Esophagus squamous epithelium (tissue), 5 donors: ENCODE results near the gene PEF1. TPM values are rescaled to one million over a fixed set of nuclear protein-coding genes. Genes with fewer than 3 reads are reported as not detected.

ENCODE experiments used
- DNase-seq: peaks from one replicate; lab custom pipeline; 2025; lab: John Stamatoyannopoulos, UW
- H3K27ac ChIP-seq, 4 donors: fragments of 200-600 bp; sonication (generic); one replicate each; pipeline ENCODE4 v1.5.1; 2016 to 2019; ENCODE audit warnings: mild to moderate bottlenecking in 1 of 4
- H3K27me3 ChIP-seq, 4 donors: fragments of 200-600 bp; sonication (generic); 1 replicate in 3 of 4; 2 replicates in 1 of 4; pipeline versions ENCODE4 v1.5.1 to v1.6.0; 2017 to 2021; ENCODE audit warnings: antibody characterized with exemption in 1 of 4
- H3K36me3 ChIP-seq, 3 donors: fragments of 200-600 bp; sonication (generic); one replicate each; pipeline ENCODE4 v1.5.1; 2016 to 2019
- H3K4me1 ChIP-seq, 3 donors: fragments of 200-600 bp; sonication (generic); one replicate each; pipeline ENCODE4 v1.5.1; 2017 to 2019
- H3K4me3 ChIP-seq, 4 donors: fragments of 200-600 bp; sonication (generic); 1 replicate in 3 of 4; 2 replicates in 1 of 4; pipeline ENCODE4 v1.5.1; 2016 to 2019; ENCODE audit warnings: mild to moderate bottlenecking in 2 of 4, moderate library complexity in 1 of 4
- H3K9me3 ChIP-seq, 3 donors: fragments of 200-600 bp; sonication (generic); one replicate each; pipeline ENCODE4 v1.5.1; 2016 to 2019
- POLR2A ChIP-seq, 4 donors: fragments of 450-650 bp; IDR thresholded peaks; one replicate each; pipeline ENCODE4 v1.6.1; 2017; ENCODE audit warnings: antibody characterized with exemption in 4 of 4, mild to moderate bottlenecking in 4 of 4, moderate library complexity in 3 of 4
- WGBS, 2 donors: methylation state at CpG; one replicate each; pipeline ENCODE4 v1.1.5; 2018; 5-methylcytosine and 5-hydroxymethylcytosine counted together
- intact Hi-C: fragments of 100-400 bp; cut with DNase I; formaldehyde crosslinking; loops from one replicate; pipeline ENCODE4 v1.15.0; 2022
- total RNA-seq, 4 donors: library from RNA; depleted of rRNA; stranded (reverse); fragments of >200 nt; gene quantifications; one replicate each; pipeline ENCODE4 v1.1.0, GENCODE V29; 2016
- TF ChIP-seq, protein P1 (sequence below), 6 experiments: fragments of 450-650 bp in 4 of 6; fragments of 200-600 bp in 2 of 6; sonication (generic) in 2 of 6; IDR thresholded peaks; one replicate each; pipeline ENCODE4 v1.5.1; 2016 to 2019; ENCODE audit warnings: antibody characterized with exemption in 6 of 6, mild to moderate bottlenecking in 4 of 6, moderate library complexity in 4 of 6
- donor health status: DM: yes; HTN: yes; CAD: no.

PEF1 gene
- total RNA-seq, 4 donors from 2014 or later: 59.1 to 69.8 (median 63.6) TPM

DNA sequence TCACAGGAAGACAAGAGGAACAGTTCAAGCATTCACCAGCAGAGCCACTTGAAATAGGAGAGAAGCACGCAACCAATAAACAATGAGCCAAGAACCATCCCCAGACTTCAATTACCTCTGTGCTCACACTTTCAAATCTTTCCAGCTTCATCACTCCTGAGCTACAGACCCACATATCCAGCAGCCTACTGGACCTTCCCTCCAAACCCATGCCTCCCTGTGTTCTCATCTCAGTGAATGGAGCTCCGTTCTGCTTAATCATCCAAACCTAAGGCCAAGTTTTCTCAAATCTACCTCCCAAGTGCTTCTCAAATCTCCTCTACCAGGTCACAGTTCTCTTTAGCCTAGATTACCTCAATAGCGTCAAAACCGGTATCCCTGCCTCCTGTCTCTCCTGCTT is 3.7 kb downstream of the PEF1 start:
- Histone ChIP-seq H3K4me1 (peaks cover 24 to 89% (median 46%) of the 10 kb centered on the region in 3 donors), H3K36me3 (no peaks in the 10 kb centered on the region)

DNA sequence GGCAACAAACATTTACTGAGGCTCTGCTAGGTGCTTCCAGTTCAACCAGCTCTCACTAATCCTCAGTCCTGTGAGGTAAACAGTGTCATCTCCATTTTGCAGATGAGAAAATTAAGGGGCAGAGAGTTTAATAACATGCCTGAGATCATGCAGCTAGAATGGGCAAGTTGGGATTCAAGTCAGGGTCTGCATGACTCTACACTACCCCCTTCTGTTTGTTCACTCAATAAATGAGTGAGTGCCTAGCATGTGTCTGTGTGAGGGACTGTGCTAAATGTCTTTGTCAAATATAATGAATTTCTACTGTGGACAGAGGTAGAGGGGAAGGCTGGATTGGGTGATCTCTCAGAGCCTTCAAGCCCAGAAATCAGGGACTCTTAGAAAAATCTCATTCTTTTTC is 4.5 kb downstream of the PEF1 start:
- TF ChIP-seq, protein P1, sequence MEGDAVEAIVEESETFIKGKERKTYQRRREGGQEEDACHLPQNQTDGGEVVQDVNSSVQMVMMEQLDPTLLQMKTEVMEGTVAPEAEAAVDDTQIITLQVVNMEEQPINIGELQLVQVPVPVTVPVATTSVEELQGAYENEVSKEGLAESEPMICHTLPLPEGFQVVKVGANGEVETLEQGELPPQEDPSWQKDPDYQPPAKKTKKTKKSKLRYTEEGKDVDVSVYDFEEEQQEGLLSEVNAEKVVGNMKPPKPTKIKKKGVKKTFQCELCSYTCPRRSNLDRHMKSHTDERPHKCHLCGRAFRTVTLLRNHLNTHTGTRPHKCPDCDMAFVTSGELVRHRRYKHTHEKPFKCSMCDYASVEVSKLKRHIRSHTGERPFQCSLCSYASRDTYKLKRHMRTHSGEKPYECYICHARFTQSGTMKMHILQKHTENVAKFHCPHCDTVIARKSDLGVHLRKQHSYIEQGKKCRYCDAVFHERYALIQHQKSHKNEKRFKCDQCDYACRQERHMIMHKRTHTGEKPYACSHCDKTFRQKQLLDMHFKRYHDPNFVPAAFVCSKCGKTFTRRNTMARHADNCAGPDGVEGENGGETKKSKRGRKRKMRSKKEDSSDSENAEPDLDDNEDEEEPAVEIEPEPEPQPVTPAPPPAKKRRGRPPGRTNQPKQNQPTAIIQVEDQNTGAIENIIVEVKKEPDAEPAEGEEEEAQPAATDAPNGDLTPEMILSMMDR (IDR thresholded peaks at IDR 0.05): no peak
- TF ChIP-seq POLR2A (IDR thresholded peaks at IDR 0.05): no peak
- H3K4me1 ChIP-seq: peaks cover 24 to 88% (median 41%) of the 10 kb centered on the region in 3 donors
- peak overlapping the region in 1 of 4 donors; percentile 77 for H3K27ac ChIP-seq
- DNase-seq: no peak
- H3K9me3 ChIP-seq: no peaks in the 10 kb centered on the region
- H3K4me3 ChIP-seq: no peak overlapping the region
- peaks cover 0 to 5% (median 0%) of the 10 kb centered on the region in 3 donors for H3K36me3 ChIP-seq
- intact Hi-C loops: no loop called here
- H3K27me3 ChIP-seq: no peaks in the 10 kb centered on the region

More for the DNA sequence above, 3.7 kb downstream of the PEF1 start:
- no peak for DNase-seq
- TF ChIP-seq, protein P1 (IDR thresholded peaks at IDR 0.05): no peak
- TF ChIP-seq POLR2A (IDR thresholded peaks at IDR 0.05): no peak
- Histone ChIP-seq H3K27me3 (no peaks in the 10 kb centered on the region), H3K9me3 (no peaks in the 10 kb centered on the region), H3K27ac (peak overlapping the region in 1 of 4 donors; percentile 2), H3K4me3 (no peak overlapping the region)
- intact Hi-C loops: no loop called here
- WGBS, 2 donors: 95% methylated on average over 4 of the region's 4 CpGs

DNA sequence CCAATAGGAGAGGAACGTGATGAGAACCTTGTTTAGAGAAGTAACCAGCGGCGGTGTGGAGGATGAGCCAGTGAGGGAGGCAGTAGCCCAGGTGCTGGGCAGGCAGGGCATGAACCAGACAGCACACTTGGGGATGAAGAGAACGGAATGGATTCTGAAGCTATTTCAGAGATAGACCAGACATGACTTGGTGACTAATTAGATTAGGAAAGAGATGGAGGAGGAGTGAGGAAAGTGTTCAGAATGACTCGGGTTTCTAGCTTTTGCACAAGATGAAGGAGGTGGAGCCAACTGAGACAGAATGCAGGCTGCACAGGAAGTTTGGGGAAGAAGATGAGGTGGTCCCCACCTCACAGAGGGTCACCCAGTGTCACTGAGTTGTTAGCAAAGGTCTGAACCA is 5.1 kb downstream of the PEF1 start:
- H3K27me3 ChIP-seq: no peaks in the 10 kb centered on the region
- H3K9me3 ChIP-seq: no peaks in the 10 kb centered on the region
- 33 to 57% methylated on average over 5 of the region's 5 CpGs for WGBS, 2 donors
- H3K27ac ChIP-seq: peak overlapping the region in 2 of 4 donors; percentile 60 to 77
- H3K36me3 ChIP-seq: peaks cover 0 to 11% (median 0%) of the 10 kb centered on the region in 3 donors
- no peak overlapping the region for H3K4me3 ChIP-seq
- TF ChIP-seq, protein P1 (IDR thresholded peaks at IDR 0.05): no peak
- no peak for TF ChIP-seq POLR2A (IDR thresholded peaks at IDR 0.05)
- DNase-seq: no peak
- peaks cover 24 to 93% (median 41%) of the 10 kb centered on the region in 3 donors for H3K4me1 ChIP-seq
- intact Hi-C loops: no loop called here

DNA sequence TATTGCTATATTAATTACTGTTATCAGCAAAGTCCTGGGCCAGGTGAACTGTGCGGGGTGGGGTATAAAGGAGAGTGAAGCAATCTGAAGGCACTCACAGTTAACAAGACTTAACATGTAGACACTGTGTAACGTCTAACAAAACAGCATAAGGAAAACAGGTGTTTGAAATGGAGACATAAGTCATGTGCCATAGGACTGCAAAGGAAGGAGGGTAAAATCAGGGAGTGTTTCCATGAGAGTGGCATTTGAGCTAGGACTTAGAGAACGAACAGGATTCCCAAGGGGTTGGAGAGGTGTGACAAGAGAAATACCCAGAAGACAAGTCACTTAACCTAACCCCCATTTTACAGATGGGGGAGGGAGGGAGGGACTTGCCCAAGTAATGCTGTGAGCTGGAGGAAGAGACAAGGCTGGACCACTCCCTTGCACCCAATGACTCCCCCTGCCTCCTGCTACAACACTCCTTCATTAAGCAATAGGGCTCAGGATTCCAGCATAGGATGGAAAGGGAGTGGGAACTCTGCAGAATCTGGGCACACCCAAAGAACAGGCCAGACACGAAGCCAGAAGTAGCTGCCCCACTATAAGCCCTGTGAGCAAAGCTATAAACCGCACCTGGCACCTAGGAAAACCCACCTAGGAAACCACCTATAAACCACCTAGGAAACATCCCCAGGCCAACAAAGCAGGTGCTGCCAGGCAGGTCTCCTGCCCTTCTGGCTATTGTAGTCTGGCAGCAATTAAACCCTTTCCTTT is 6.6 kb downstream of the PEF1 start:
- H3K4me1 ChIP-seq: peaks cover 17 to 83% (median 33%) of the 10 kb centered on the region in 3 donors
- DNase-seq: no peak
- no peak overlapping the region for H3K4me3 ChIP-seq
- TF ChIP-seq, protein P1 (IDR thresholded peaks at IDR 0.05): no peak
- TF ChIP-seq POLR2A (IDR thresholded peaks at IDR 0.05): no peak
- H3K27me3 ChIP-seq: no peaks in the 10 kb centered on the region
- intact Hi-C loops: no loop called here
- H3K9me3 ChIP-seq: no peaks in the 10 kb centered on the region
- H3K36me3 ChIP-seq: peaks cover 0 to 25% (median 2%) of the 10 kb centered on the region in 3 donors
- 24 to 37% methylated on average over 5 of the region's 5 CpGs for WGBS, 2 donors
- peak overlapping the region; percentile 60 to 77 (median 66) for H3K27ac ChIP-seq

DNA sequence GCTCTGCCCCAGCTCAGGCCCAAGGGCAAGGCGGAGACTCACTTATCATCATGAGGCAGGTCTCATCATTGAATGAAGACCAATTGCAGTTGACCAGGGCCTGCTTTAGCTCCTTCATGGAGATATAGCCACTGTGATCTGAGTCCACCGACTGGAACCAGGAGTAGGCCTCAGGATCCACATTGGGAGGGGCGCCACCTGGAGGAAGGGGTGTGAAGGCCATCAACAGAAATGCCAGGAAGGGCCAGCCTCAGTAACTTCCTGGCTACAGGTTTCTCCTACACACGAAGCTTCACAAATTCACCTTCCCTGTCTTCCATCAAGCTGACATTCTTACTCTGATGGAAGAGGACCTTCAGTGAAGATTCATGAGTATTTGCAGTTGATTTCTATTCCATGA is 11.6 kb downstream of the PEF1 start:
- WGBS, 2 donors: 58 to 70% methylated on average over 3 to 4 of the region's 4 CpGs
- no peak for TF ChIP-seq POLR2A (IDR thresholded peaks at IDR 0.05)
- TF ChIP-seq, protein P1 (IDR thresholded peaks at IDR 0.05): peak in 4 of 6 experiments; percentile 11 to 47 (median 22)
- DNase-seq: no peak
- peaks cover 19 to 75% (median 35%) of the 10 kb centered on the region in 3 donors for H3K36me3 ChIP-seq
- H3K27ac ChIP-seq: no peak overlapping the region
- intact Hi-C loops: no loop called here
- H3K27me3 ChIP-seq: no peaks in the 10 kb centered on the region
- H3K4me3 ChIP-seq: no peak overlapping the region
- H3K9me3 ChIP-seq: no peaks in the 10 kb centered on the region
- peaks cover 8 to 43% (median 10%) of the 10 kb centered on the region in 3 donors for H3K4me1 ChIP-seq
